ENCODE results near the gene PRR7. TPM values are rescaled to one million over a fixed set of nuclear protein-coding genes. Genes with fewer than 3 reads are reported as not detected.

PRR7 gene
- total RNA-seq, 1 experiment from 2014 or later = 40.6 TPM

DNA sequence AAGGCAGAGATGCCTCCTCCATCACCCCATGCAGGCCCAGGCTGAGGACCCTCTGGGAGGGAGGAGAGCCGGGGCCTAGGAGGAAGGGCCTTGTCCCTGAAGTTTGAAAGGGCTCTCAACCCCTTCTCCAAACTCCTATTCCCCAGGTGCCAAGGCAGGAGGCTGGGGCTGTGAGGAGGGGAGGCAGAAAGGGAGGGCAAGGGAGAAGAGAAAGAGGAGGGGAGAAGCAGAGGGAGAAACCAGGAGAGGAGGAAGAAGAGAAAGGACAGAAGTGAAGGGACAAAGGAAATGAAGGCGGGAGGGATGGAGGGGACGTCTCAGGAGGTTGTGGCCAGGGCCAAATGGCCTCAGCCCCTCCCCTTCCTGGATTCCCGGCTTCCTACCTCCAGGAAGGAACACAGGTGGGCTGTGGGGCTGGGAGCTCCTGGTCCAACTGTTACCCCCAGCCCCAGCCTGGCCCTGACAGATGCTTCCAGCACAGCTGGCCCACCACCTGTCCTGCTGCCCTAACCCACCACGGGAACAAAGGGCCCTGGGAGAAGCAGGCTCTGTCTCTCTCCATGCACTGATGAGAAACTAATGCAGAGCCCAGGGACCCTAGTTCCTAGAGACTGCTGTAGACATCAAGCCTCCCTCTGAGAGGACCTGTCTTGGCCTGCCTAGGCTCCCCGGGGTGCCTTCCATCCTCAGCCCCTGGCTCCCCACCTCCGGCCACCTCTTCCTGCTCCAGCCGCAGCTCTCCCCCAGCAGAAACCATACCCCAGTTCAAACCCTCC, 23.3 kb downstream of the PRR7 start:
- no peak for TF ChIP-seq EZH2 (IDR thresholded peaks at IDR 0.05; ENCODE audit: low read length, unreplicated experiment)
- TF ChIP-seq EZH2phosphoT487 (IDR thresholded peaks at IDR 0.05; ENCODE audit: borderline replicate concordance, low read length) = no peak
- TF ChIP-seq, protein P1, sequence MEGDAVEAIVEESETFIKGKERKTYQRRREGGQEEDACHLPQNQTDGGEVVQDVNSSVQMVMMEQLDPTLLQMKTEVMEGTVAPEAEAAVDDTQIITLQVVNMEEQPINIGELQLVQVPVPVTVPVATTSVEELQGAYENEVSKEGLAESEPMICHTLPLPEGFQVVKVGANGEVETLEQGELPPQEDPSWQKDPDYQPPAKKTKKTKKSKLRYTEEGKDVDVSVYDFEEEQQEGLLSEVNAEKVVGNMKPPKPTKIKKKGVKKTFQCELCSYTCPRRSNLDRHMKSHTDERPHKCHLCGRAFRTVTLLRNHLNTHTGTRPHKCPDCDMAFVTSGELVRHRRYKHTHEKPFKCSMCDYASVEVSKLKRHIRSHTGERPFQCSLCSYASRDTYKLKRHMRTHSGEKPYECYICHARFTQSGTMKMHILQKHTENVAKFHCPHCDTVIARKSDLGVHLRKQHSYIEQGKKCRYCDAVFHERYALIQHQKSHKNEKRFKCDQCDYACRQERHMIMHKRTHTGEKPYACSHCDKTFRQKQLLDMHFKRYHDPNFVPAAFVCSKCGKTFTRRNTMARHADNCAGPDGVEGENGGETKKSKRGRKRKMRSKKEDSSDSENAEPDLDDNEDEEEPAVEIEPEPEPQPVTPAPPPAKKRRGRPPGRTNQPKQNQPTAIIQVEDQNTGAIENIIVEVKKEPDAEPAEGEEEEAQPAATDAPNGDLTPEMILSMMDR (conservative IDR thresholded peaks at IDR 0.05; ENCODE audit: low read depth, low read length) = no peak
- DNase-seq = no peak
- ChIA-PET CTCF (interaction anchor here (0.5 kb wide), 1 partner anchor 12 kb away, joined by 6 read pairs; no protein-coding TSS in a partner anchor), POLR2A (ENCODE audit: unreplicated experiment) (no interaction called here)
- Histone ChIP-seq H4K20me1 (ENCODE audit: low read length) (peaks cover 36% of the 10 kb centered on the region; the same call in 1 of the 2 replicates), H3K9me2 (replicated peaks; ENCODE audit: low read length) (no peaks in the 10 kb centered on the region), H3K79me2 (ENCODE audit: low read length) (peaks cover 34% of the 10 kb centered on the region), H3K4me1 (ENCODE audit: insufficient read depth, low read length) (peaks cover 21% of the 10 kb centered on the region), H3K9me3 (ENCODE audit: low read length) (no peaks in the 10 kb centered on the region), H3K36me3 (ENCODE audit: low read depth, low read length) (peaks cover 21% of the 10 kb centered on the region), H2AFZ (ENCODE audit: low read length) (no peak overlapping the region), H3F3A (ENCODE audit: low read length, unreplicated experiment) (no peaks in the 10 kb centered on the region), H3K27me3 (ENCODE audit: low read length) (no peaks in the 10 kb centered on the region), H3K4me2 (ENCODE audit: low read length) (no peak overlapping the region), H3K27ac (ENCODE audit: low read length) (no peak overlapping the region), H3K4me3 (ENCODE audit: low read length) (no peak overlapping the region), H3K9ac (ENCODE audit: low read length) (no peak overlapping the region)
- ATAC-seq = no peak
- BruUV-seq (replicated peaks) = no TSS peak
- intact Hi-C loops (cut with micrococcal nuclease) = no loop called here

DNA sequence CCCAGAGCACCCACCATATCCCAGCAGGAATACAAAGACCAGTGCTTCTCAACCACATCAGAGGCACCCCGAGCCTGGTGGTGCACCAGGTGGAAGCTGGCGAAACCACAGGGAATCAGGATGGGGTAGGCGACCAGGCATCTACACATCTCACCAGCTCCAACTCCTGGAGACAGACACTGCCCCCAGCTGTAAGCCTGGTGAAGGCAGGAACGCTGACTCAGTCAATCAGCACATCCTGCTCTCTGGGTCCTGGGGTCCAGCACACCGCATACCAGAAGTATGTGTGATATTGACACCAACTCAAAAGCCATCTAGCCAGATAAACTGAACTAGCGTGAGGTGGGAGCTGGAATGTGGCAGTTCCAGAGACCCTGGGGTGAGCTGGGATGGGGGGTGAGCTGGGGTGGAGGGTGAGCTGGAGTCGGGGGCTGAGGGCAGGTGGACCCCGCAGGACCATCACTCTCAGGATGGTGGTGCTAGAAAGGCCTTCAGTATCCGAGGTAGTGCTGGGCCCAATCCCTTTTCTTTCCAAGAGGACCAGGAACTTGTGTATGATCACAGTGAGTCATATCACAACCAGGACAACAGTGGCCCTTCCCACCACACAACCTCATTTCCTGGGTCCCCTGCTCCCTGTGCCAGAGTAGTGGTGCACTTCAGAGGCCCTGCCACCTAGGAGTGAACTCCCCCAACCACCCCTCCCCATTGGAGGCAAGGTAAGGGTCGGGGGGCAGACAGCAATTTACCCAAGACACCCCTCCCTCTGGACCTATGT, 24.3 kb downstream of the PRR7 start:
- Histone ChIP-seq H3K9me3 (ENCODE audit: low read length) (no peaks in the 10 kb centered on the region), H3K4me3 (ENCODE audit: low read length) (peak overlapping the region; percentile 90; the same call in 1 of the 2 replicates), H3K4me1 (ENCODE audit: insufficient read depth, low read length) (peaks cover 21% of the 10 kb centered on the region), H3K79me2 (ENCODE audit: low read length) (peaks cover 34% of the 10 kb centered on the region), H2AFZ (ENCODE audit: low read length) (no peak overlapping the region), H3K9me2 (replicated peaks; ENCODE audit: low read length) (no peaks in the 10 kb centered on the region), H4K20me1 (ENCODE audit: low read length) (peaks cover 36% of the 10 kb centered on the region; the same call in 1 of the 2 replicates), H3K36me3 (ENCODE audit: low read depth, low read length) (peaks cover 12% of the 10 kb centered on the region), H3K27ac (ENCODE audit: low read length) (peak overlapping the region; percentile 18; the same call in 1 of the 2 replicates), H3K4me2 (ENCODE audit: low read length) (peak overlapping the region; percentile 98), H3F3A (ENCODE audit: low read length, unreplicated experiment) (no peaks in the 10 kb centered on the region), H3K9ac (ENCODE audit: low read length) (no peak overlapping the region), H3K27me3 (ENCODE audit: low read length) (no peaks in the 10 kb centered on the region)
- TF ChIP-seq EZH2phosphoT487 (IDR thresholded peaks at IDR 0.05; ENCODE audit: borderline replicate concordance, low read length) = no peak
- intact Hi-C loops (cut with micrococcal nuclease) = loop anchor here (1.0 kb wide), 1 partner anchor 26 kb away; the partner anchor contains the start of gene PDLIM7
- DNase-seq (peak; percentile 62), ATAC-seq (peak; percentile 48)
- ChIA-PET POLR2A (ENCODE audit: unreplicated experiment) (no interaction called here), CTCF (interaction anchor here (0.5 kb wide), 1 partner anchor 1664 kb away, joined by 3 read pairs; no protein-coding TSS in a partner anchor)
- BruUV-seq (replicated peaks) = no TSS peak
